Stimulated activated CD8-positive, alpha-beta memory T cell treated with anti-CD3 and anti-CD28 coated beads, Interleukin-15, amount 100 ng/mL, for 48 hours (primary cell): ENCODE data around the gene ARL8A.
"Not testable (repeated sequence)": the region's sequence is repeated elsewhere in the genome, so short reads cannot be mapped to it uniquely, and the experiment has no call there.

Source experiments
- DNase-seq, 2 donors: peaks; one replicate each; pipeline ENCODE4 v3.0.0-alpha.2; 2020; ENCODE audit warnings: low read depth in 2 of 2

Gene ARL8A

GRCh38 chr1:202144402-202145067 is at the start of gene ARL8A:
Gene ARL8A, minus strand, starts transcription at chr1:202144737. Its CDS starts 165 bp downstream, at chr1:202144572.
- peak in 1 of 2 donors; percentile 64 for DNase-seq

GRCh38 chr1:202194328-202194648 is 49.8 kb upstream of the ARL8A start:
- DNase-seq = no peak

GRCh38 chr1:202193614-202194327 is 49.2 kb upstream of the ARL8A start, which contains the start of gene LGR6:
Gene LGR6, plus strand, starts transcription at chr1:202193799. Its CDS starts 191 bp downstream, at chr1:202193990.
- DNase-seq = no peak

GRCh38 chr1:202192770-202193613 is 48.5 kb upstream of the ARL8A start:
- peak; percentile 38 to 40 for DNase-seq

GRCh38 chr1:202191391-202191790 is 46.9 kb upstream of the ARL8A start:
- DNase-seq = not testable (repeated sequence)

- DNase-seq = no peak
These were observed 45.6 kb upstream of the ARL8A start for GRCh38 chr1:202189918-202190715.

- DNase-seq = peak; percentile 57 to 59
These were observed 44.7 kb upstream of the ARL8A start for GRCh38 chr1:202189001-202189790.

GRCh38 chr1:202187697-202188407 is 43.3 kb upstream of the ARL8A start:
- no peak for DNase-seq

- no peak for DNase-seq
These were observed 42.6 kb upstream of the ARL8A start for GRCh38 chr1:202187041-202187671.

GRCh38 chr1:202186327-202186726 is 41.8 kb upstream of the ARL8A start:
- DNase-seq = no peak

GRCh38 chr1:202184750-202185460 is 40.4 kb upstream of the ARL8A start:
- DNase-seq = peak; percentile 63 to 65

GRCh38 chr1:202182040-202182877 is 37.7 kb upstream of the ARL8A start:
- no peak for DNase-seq

- no peak for DNase-seq
These were observed 37.0 kb upstream of the ARL8A start for GRCh38 chr1:202181586-202181985.

GRCh38 chr1:202180751-202181139 is 36.2 kb upstream of the ARL8A start:
- not testable (repeated sequence) for DNase-seq

- no peak for DNase-seq
These were observed 35.6 kb upstream of the ARL8A start for GRCh38 chr1:202179828-202180750.

GRCh38 chr1:202176949-202177927 is 32.7 kb upstream of the ARL8A start:
- no peak for DNase-seq
